ENCODE data around the gene ZBTB7B. TPM values are rescaled to one million over a fixed set of nuclear protein-coding genes. Genes with fewer than 3 reads are reported as not detected.

Gene ZBTB7B
- total and polyA plus RNA-seq, 2 experiments from 2014 or later = 2.3 to 27.0 TPM

DNA sequence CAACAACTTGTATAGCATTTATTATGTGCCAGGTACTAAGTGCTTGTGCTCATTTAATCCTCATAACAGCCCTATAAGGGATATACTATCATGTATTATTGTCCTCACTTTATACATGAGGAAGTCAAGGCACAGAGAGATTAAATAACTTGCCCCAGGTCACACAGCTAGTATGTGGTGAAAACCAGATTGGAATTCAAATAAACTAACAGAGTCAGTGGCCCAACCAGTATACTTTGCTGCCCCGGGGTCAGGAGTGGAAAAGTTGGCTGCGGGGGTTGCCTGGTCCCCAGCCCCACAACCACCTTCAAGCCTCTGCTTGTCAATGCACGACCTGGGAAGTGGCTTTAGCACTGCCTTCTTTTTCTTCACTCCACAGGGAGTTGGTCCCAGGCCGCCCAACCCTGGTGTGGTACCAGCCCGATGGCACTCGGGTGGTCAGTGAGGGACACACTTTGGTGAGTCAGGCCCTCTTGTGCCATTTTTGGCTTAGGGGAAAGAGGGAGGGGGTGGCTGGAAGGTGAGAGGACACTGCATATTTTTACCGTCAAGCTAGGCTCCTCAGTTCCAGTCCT is 51.0 kb downstream of the ZBTB7B start:
- no peak overlapping the region for H2AFZ ChIP-seq
- no peaks in the 10 kb centered on the region for H3K9me3 ChIP-seq (ENCODE audit: low read depth)
- H3K4me2 ChIP-seq (ENCODE audit: unreplicated experiment) = no peak overlapping the region
- no peak overlapping the region for H3K4me3 ChIP-seq
- no peak overlapping the region for H3K27ac ChIP-seq
- 88 to 97% methylated on average over 7 of the region's 7 CpGs for WGBS, 2 experiments (ENCODE audit: low coverage in 1 of 2, low lambda C conversion rate in 2 of 2, missing lambda C conversion rate in 2 of 2)
- H3K36me3 ChIP-seq (ENCODE audit: low read depth) = no peaks in the 10 kb centered on the region
- H3K27me3 ChIP-seq (replicated peaks; ENCODE audit: insufficient read depth) = no peaks in the 10 kb centered on the region
- no peaks in the 10 kb centered on the region for H4K20me1 ChIP-seq (ENCODE audit: insufficient read depth)
- no peaks in the 10 kb centered on the region for H3K9me2 ChIP-seq (ENCODE audit: insufficient read depth)
- H3F3A ChIP-seq (ENCODE audit: insufficient read depth) = peaks cover 10% of the 10 kb centered on the region
- no peak overlapping the region for H3K9ac ChIP-seq
- in situ Hi-C loops (cut with MboI) = no loop called here
- peaks cover 9% of the 10 kb centered on the region for H3K4me1 ChIP-seq (ENCODE audit: insufficient read depth)
- no peak for TF ChIP-seq EZH2 (IDR thresholded peaks at IDR 0.05; ENCODE audit: insufficient read depth, poor library complexity, severe bottlenecking)
- DNase-seq = no peak
- no peaks in the 10 kb centered on the region for H3K79me2 ChIP-seq (ENCODE audit: insufficient read depth)

GRCh38 chr1:155057104-155057503 is 54.5 kb downstream of the ZBTB7B start:
- Histone ChIP-seq H3K9me2 (ENCODE audit: insufficient read depth) (no peaks in the 10 kb centered on the region), H4K20me1 (ENCODE audit: insufficient read depth) (no peaks in the 10 kb centered on the region), H3K4me1 (ENCODE audit: insufficient read depth) (no peaks in the 10 kb centered on the region), H3K27ac (no peak overlapping the region), H3K36me3 (ENCODE audit: low read depth) (no peaks in the 10 kb centered on the region), H3K4me3 (no peak overlapping the region), H3F3A (ENCODE audit: insufficient read depth) (no peaks in the 10 kb centered on the region), H3K27me3 (replicated peaks; ENCODE audit: insufficient read depth) (no peaks in the 10 kb centered on the region), H3K79me2 (ENCODE audit: insufficient read depth) (no peaks in the 10 kb centered on the region), H3K9ac (no peak overlapping the region), H2AFZ (no peak overlapping the region), H3K4me2 (ENCODE audit: unreplicated experiment) (no peak overlapping the region), H3K9me3 (ENCODE audit: low read depth) (no peaks in the 10 kb centered on the region)
- TF ChIP-seq EZH2phosphoT487 (IDR thresholded peaks at IDR 0.05; ENCODE audit: insufficient read depth, low read depth) (no peak), EZH2 (IDR thresholded peaks at IDR 0.05; ENCODE audit: insufficient read depth, poor library complexity, severe bottlenecking) (no peak)
- DNase-seq = no peak
- 88% methylated on average over 8 of the region's 8 CpGs for WGBS, 2 experiments (ENCODE audit: low coverage in 1 of 2, low lambda C conversion rate in 2 of 2, missing lambda C conversion rate in 2 of 2)
- in situ Hi-C loops (cut with MboI) = no loop called here

- no peaks in the 10 kb centered on the region for H3K4me1 ChIP-seq (ENCODE audit: insufficient read depth)
- no peaks in the 10 kb centered on the region for H3K9me3 ChIP-seq (ENCODE audit: low read depth)
- H3K4me3 ChIP-seq = no peak overlapping the region
- in situ Hi-C loops (cut with MboI) = no loop called here
- DNase-seq = no peak
- no peaks in the 10 kb centered on the region for H3K79me2 ChIP-seq (ENCODE audit: insufficient read depth)
- 96 to 98% methylated on average over 13 of the region's 13 CpGs for WGBS, 2 experiments (ENCODE audit: low coverage in 1 of 2, low lambda C conversion rate in 2 of 2, missing lambda C conversion rate in 2 of 2)
- H2AFZ ChIP-seq = no peak overlapping the region
- no peaks in the 10 kb centered on the region for H3F3A ChIP-seq (ENCODE audit: insufficient read depth)
- H3K9me2 ChIP-seq (ENCODE audit: insufficient read depth) = no peaks in the 10 kb centered on the region
- H3K36me3 ChIP-seq (ENCODE audit: low read depth) = no peaks in the 10 kb centered on the region
- no peak overlapping the region for H3K9ac ChIP-seq
- H3K27me3 ChIP-seq (replicated peaks; ENCODE audit: insufficient read depth) = no peaks in the 10 kb centered on the region
- H3K27ac ChIP-seq = no peak overlapping the region
- TF ChIP-seq EZH2 (IDR thresholded peaks at IDR 0.05; ENCODE audit: insufficient read depth, poor library complexity, severe bottlenecking) = no peak
- no peak for TF ChIP-seq EZH2phosphoT487 (IDR thresholded peaks at IDR 0.05; ENCODE audit: insufficient read depth, low read depth)
- no peak overlapping the region for H3K4me2 ChIP-seq (ENCODE audit: unreplicated experiment)
- no peaks in the 10 kb centered on the region for H4K20me1 ChIP-seq (ENCODE audit: insufficient read depth)
These were observed 55.2 kb downstream of the ZBTB7B start for GRCh38 chr1:155057788-155058211.

DNA sequence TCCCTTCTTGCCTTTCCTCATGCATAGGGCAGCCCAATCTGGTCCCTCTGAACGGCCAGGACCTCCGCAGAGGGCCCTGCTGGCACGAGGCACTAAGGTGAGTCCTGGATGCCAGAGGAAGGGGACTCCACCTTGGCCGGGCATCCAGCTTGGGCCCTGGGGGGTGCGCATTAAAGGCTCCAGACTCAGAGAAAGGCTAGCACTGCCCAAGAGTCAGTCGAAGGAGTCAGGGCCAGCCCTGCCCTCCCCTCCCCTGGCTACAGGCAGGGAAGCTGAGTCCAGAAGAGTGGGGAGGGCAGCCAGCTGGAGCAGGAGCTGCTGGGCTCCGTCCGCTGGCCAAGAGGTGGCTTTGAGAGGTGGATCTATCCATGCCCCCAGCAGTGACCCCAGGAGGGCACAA is 58.1 kb downstream of the ZBTB7B start:
- Histone ChIP-seq H2AFZ (no peak overlapping the region), H3K9me3 (ENCODE audit: low read depth) (no peaks in the 10 kb centered on the region), H3K27ac (no peak overlapping the region), H3K4me3 (no peak overlapping the region), H3K36me3 (ENCODE audit: low read depth) (no peaks in the 10 kb centered on the region), H3K79me2 (ENCODE audit: insufficient read depth) (peaks cover 3% of the 10 kb centered on the region; the same call in 1 of the 2 replicates), H4K20me1 (ENCODE audit: insufficient read depth) (no peaks in the 10 kb centered on the region), H3K4me1 (ENCODE audit: insufficient read depth) (peaks cover 3% of the 10 kb centered on the region; the same call in 1 of the 2 replicates), H3K27me3 (replicated peaks; ENCODE audit: insufficient read depth) (no peaks in the 10 kb centered on the region), H3K9ac (no peak overlapping the region), H3K9me2 (ENCODE audit: insufficient read depth) (no peaks in the 10 kb centered on the region), H3F3A (ENCODE audit: insufficient read depth) (no peaks in the 10 kb centered on the region), H3K4me2 (ENCODE audit: unreplicated experiment) (no peak overlapping the region)
- TF ChIP-seq EZH2 (IDR thresholded peaks at IDR 0.05; ENCODE audit: insufficient read depth, poor library complexity, severe bottlenecking) (no peak), EZH2phosphoT487 (IDR thresholded peaks at IDR 0.05; ENCODE audit: insufficient read depth, low read depth) (no peak)
- DNase-seq = no peak
- WGBS, 2 experiments (ENCODE audit: low coverage in 1 of 2, low lambda C conversion rate in 2 of 2, missing lambda C conversion rate in 2 of 2) = 67 to 70% methylated on average over 6 to 8 of the region's 8 CpGs
- in situ Hi-C loops (cut with MboI) = no loop called here

All from GM23248 (cell line).